HS-5 (cell line): ENCODE data around the gene SMIM36.
A peak's percentile ranks its signal among the peaks of the same experiment; 100 is the strongest.
"Not testable (repeated sequence)": the region's sequence is repeated elsewhere in the genome, so short reads cannot be mapped to it uniquely, and the experiment has no call there.

Experiments
- DNase-seq: peaks from one replicate; pipeline ENCODE4 v3.0.0-alpha.2; 2012; ENCODE audit warnings: low read depth

Gene SMIM36

GRCh38 chr17:55433629-55434422 is 77.4 kb downstream of the SMIM36 start:
- peak; percentile 92 for DNase-seq

- no peak for DNase-seq
Measured at GRCh38 chr17:55433029-55433628, 78.1 kb downstream of the SMIM36 start.

- no peak for DNase-seq
Measured at GRCh38 chr17:55432358-55433028, 78.8 kb downstream of the SMIM36 start.

- not testable (repeated sequence) for DNase-seq
Measured at GRCh38 chr17:55431914-55432313, 79.3 kb downstream of the SMIM36 start.

GRCh38 chr17:55430541-55431288 is 80.5 kb downstream of the SMIM36 start:
- DNase-seq: no peak

GRCh38 chr17:55427587-55427882 is 83.7 kb downstream of the SMIM36 start:
- no peak for DNase-seq

GRCh38 chr17:55426851-55427586 is 84.2 kb downstream of the SMIM36 start:
- no peak for DNase-seq

- DNase-seq: no peak
Measured at GRCh38 chr17:55424893-55425540, 86.2 kb downstream of the SMIM36 start.

GRCh38 chr17:55423535-55423934 is 87.7 kb downstream of the SMIM36 start:
- DNase-seq: no peak

GRCh38 chr17:55422828-55423164 is 88.5 kb downstream of the SMIM36 start:
- DNase-seq: not testable (repeated sequence)

GRCh38 chr17:55421179-55421934 is 89.9 kb downstream of the SMIM36 start, which contains the start of gene MMD:
Gene MMD (minus strand): TSS chr17:55421835. CDS start chr17:55421695, 140 bp downstream.
- no peak for DNase-seq

- no peak for DNase-seq
Measured at GRCh38 chr17:55420776-55421178, 90.5 kb downstream of the SMIM36 start.

GRCh38 chr17:55420067-55420775 is 91.0 kb downstream of the SMIM36 start:
- DNase-seq: no peak

GRCh38 chr17:55418369-55419268 is 92.6 kb downstream of the SMIM36 start:
- DNase-seq: no peak

GRCh38 chr17:55417411-55418268 is 93.6 kb downstream of the SMIM36 start:
- no peak for DNase-seq

GRCh38 chr17:55416470-55417052 is 94.7 kb downstream of the SMIM36 start:
- DNase-seq: no peak

- no peak for DNase-seq
Measured at GRCh38 chr17:55416000-55416399, 95.3 kb downstream of the SMIM36 start.

GRCh38 chr17:55414983-55415382 is 96.3 kb downstream of the SMIM36 start:
- no peak for DNase-seq
